RWPE1 (cell line): ENCODE measurements around the gene RTF1.

Experiments
- CTCF ChIA-PET: fragments of 350-600 bp; sonication (Branson Sonifier 250); formaldehyde crosslinking; extraction: SDS; loops from one replicate; lab custom pipeline; 2021; lab: Yijun Ruan, JAX
- POLR2A ChIA-PET: fragments of 400-600 bp; formaldehyde crosslinking; extraction: SDS; loops from one replicate; lab custom pipeline; 2020; ENCODE audit warnings: antibody characterized with exemption; ENCODE audit not compliant: low non-redundant PET; lab: Yijun Ruan, JAX
- DNase-seq: peaks from one replicate; pipeline ENCODE4 v3.0.0; 2012; ENCODE audit warnings: low spot score
- H3K27ac ChIP-seq: fragments of 450-650 bp; 2 replicates; pipeline ENCODE4 v1.5.1; 2017
- CTCF ChIP-seq: fragments of 450-650 bp; conservative IDR thresholded peaks from 2 replicates; pipeline ENCODE4 v1.5.1; 2017; ENCODE audit warnings: low read depth, mild to moderate bottlenecking

Gene RTF1

GRCh38 chr15:41504751-41505492, 88.0 kb downstream of the RTF1 start:
- CTCF ChIA-PET, result interaction anchor here (0.6 to 3.1 kb wide), 2 partner anchors 39 to 61 kb away, joined by 3 to 17 read pairs; no protein-coding TSS in a partner anchor
- no peak for DNase-seq
- no peak overlapping the region for H3K27ac ChIP-seq
- POLR2A ChIA-PET, result no interaction called here
- no peak for TF ChIP-seq CTCF

- POLR2A ChIA-PET, result no interaction called here
- DNase-seq, result no peak
- CTCF ChIA-PET, result interaction anchor here (0.6 to 3.1 kb wide), 2 partner anchors 40 to 62 kb away, joined by 3 to 17 read pairs; no protein-coding TSS in a partner anchor
- TF ChIP-seq CTCF, result no peak
- no peak overlapping the region for H3K27ac ChIP-seq
Measured at GRCh38 chr15:41505776-41506175, 88.9 kb downstream of the RTF1 start.

- no peak for TF ChIP-seq CTCF
- no peak for DNase-seq
- ChIA-PET POLR2A (no interaction called here), CTCF (interaction anchor here (0.6 to 3.1 kb wide), 8 partner anchors 13 to 879 kb away, joined by 3 to 17 read pairs (median 4); no protein-coding TSS in a partner anchor)
- H3K27ac ChIP-seq, result no peak overlapping the region
Measured at GRCh38 chr15:41506796-41507341, 90.0 kb downstream of the RTF1 start.

GRCh38 chr15:41507820-41508290, 91.0 kb downstream of the RTF1 start:
- ChIA-PET POLR2A (no interaction called here), CTCF (interaction anchor here (1.2 to 3.1 kb wide), 2 partner anchors 14 to 42 kb away, joined by 4 to 17 read pairs; no protein-coding TSS in a partner anchor)
- H3K27ac ChIP-seq, result no peak overlapping the region
- no peak for TF ChIP-seq CTCF
- DNase-seq, result peak; percentile 54

- POLR2A ChIA-PET, result no interaction called here
- H3K27ac ChIP-seq, result no peak overlapping the region
- TF ChIP-seq CTCF, result no peak
- CTCF ChIA-PET, result no interaction called here
- DNase-seq, result no peak
Measured at GRCh38 chr15:41510728-41511127, 93.8 kb downstream of the RTF1 start.

- ChIA-PET CTCF (interaction anchor here (0.6 kb wide), 1 partner anchor 9 kb away, joined by 3 read pairs; no protein-coding TSS in a partner anchor), POLR2A (no interaction called here)
- DNase-seq, result no peak
- no peak overlapping the region for H3K27ac ChIP-seq
- TF ChIP-seq CTCF, result no peak
Measured at GRCh38 chr15:41511331-41511898, 94.5 kb downstream of the RTF1 start.
